Medulla oblongata (tissue), 1 donor: ENCODE results near the gene SLC35G1.

Experiments
- DNase-seq: peaks from one replicate; pipeline ENCODE4 v3.0.0-alpha.2; 2015; ENCODE audit errors: extremely low spot score

Gene SLC35G1

GRCh38 chr10:93893646-93894515, at the start of gene SLC35G1:
Gene SLC35G1 (plus strand): TSS chr10:93893978. CDS start chr10:93894034, 56 bp downstream.
- peak; percentile 71 for DNase-seq

GRCh38 chr10:93844979-93845626, 48.7 kb upstream of the SLC35G1 start:
- DNase-seq: no peak

GRCh38 chr10:93849593-93849992, 44.2 kb upstream of the SLC35G1 start:
- no peak for DNase-seq

- no peak for DNase-seq
Observed at GRCh38 chr10:93850031-93851015, 43.5 kb upstream of the SLC35G1 start.

GRCh38 chr10:93851169-93851568, 42.6 kb upstream of the SLC35G1 start:
- no peak for DNase-seq

GRCh38 chr10:93852476-93853095, 41.2 kb upstream of the SLC35G1 start:
- DNase-seq: no peak

- no peak for DNase-seq
Observed at GRCh38 chr10:93854975-93855374, 38.8 kb upstream of the SLC35G1 start.

GRCh38 chr10:93856349-93857145, 37.2 kb upstream of the SLC35G1 start:
- DNase-seq: no peak

- no peak for DNase-seq
Observed at GRCh38 chr10:93859049-93859655, 34.6 kb upstream of the SLC35G1 start.

- no peak for DNase-seq
Observed at GRCh38 chr10:93861825-93862224, 32.0 kb upstream of the SLC35G1 start.

GRCh38 chr10:93865794-93866425, 27.9 kb upstream of the SLC35G1 start:
- no peak for DNase-seq

- DNase-seq: no peak
Observed at GRCh38 chr10:93867525-93867924, 26.3 kb upstream of the SLC35G1 start.

- DNase-seq: no peak
Observed at GRCh38 chr10:93871671-93872204, 22.0 kb upstream of the SLC35G1 start.

- DNase-seq: no peak
Observed at GRCh38 chr10:93872375-93873158, 21.2 kb upstream of the SLC35G1 start.

- DNase-seq: no peak
Observed at GRCh38 chr10:93873420-93874115, 20.2 kb upstream of the SLC35G1 start.

- no peak for DNase-seq
Observed at GRCh38 chr10:93874309-93875031, 19.3 kb upstream of the SLC35G1 start.

- DNase-seq: no peak
Observed at GRCh38 chr10:93875032-93875358, 18.8 kb upstream of the SLC35G1 start.
